MM.1S (cell line): ENCODE measurements around the gene EN2.

Experiments used
- DNase-seq: peaks from one replicate; pipeline ENCODE4 v3.0.0-alpha.2; 2015
- H2AFZ ChIP-seq: fragments of 300-600 bp; sonication (generic); 2 replicates; pipeline ENCODE4 v1.6.0; 2016; ENCODE audit warnings: antibody characterized with exemption, low read length
- H3F3A ChIP-seq: fragments of 300-600 bp; sonication (generic); 2 replicates; pipeline ENCODE4 v1.6.1; 2016; ENCODE audit warnings: mild to moderate bottlenecking, antibody characterized with exemption, low read length, moderate library complexity, mixed read lengths; ENCODE audit not compliant: insufficient read depth
- H3K27ac ChIP-seq: fragments of 300-600 bp; sonication (generic); 2 replicates; pipeline ENCODE4 v1.5.1; 2016; ENCODE audit warnings: mild to moderate bottlenecking, low read length
- H3K27me3 ChIP-seq: fragments of 300-600 bp; sonication (generic); replicated peaks from 2 replicates; pipeline ENCODE4 v1.6.0; 2016; ENCODE audit warnings: low read length; ENCODE audit not compliant: insufficient read depth
- H3K36me3 ChIP-seq: fragments of 300-600 bp; sonication (generic); replicated peaks from 2 replicates; pipeline ENCODE4 v1.6.1; 2016; ENCODE audit warnings: mild to moderate bottlenecking, low read length, mixed read lengths; ENCODE audit not compliant: insufficient read depth
- H3K4me1 ChIP-seq: fragments of 300-600 bp; sonication (generic); 2 replicates; pipeline ENCODE4 v1.6.1; 2016; ENCODE audit warnings: low read length, mixed read lengths
- H3K4me2 ChIP-seq: fragments of 300-600 bp; sonication (generic); 2 replicates; pipeline ENCODE4 v1.6.0; 2016; ENCODE audit warnings: low read depth, low read length
- H3K4me3 ChIP-seq: fragments of 300-600 bp; sonication (generic); 2 replicates; pipeline ENCODE4 v1.5.1; 2016; ENCODE audit warnings: low read length, mixed read lengths
- H3K79me2 ChIP-seq: fragments of 300-600 bp; sonication (generic); 2 replicates; pipeline ENCODE4 v1.6.1; 2016; ENCODE audit warnings: mixed run types, low read length, mixed read lengths
- H3K9ac ChIP-seq: fragments of 300-600 bp; sonication (generic); 2 replicates; pipeline ENCODE4 v1.6.1; 2016; ENCODE audit warnings: low read length, mixed read lengths
- H3K9me2 ChIP-seq: fragments of 300-600 bp; sonication (generic); replicated peaks from 2 replicates; pipeline ENCODE4 v1.6.1; 2016; ENCODE audit warnings: mild to moderate bottlenecking, low read length, mixed read lengths; ENCODE audit not compliant: insufficient read depth
- H3K9me3 ChIP-seq: fragments of 300-600 bp; sonication (generic); replicated peaks from 2 replicates; pipeline ENCODE4 v1.6.1; 2016; ENCODE audit warnings: mild to moderate bottlenecking, low read length, mixed read lengths; ENCODE audit not compliant: insufficient read depth
- H4K20me1 ChIP-seq: fragments of 300-600 bp; sonication (generic); 2 replicates; pipeline ENCODE4 v1.6.1; 2016; ENCODE audit warnings: mild to moderate bottlenecking, low read length, moderate library complexity, mixed read lengths; ENCODE audit not compliant: insufficient read depth
- EZH2 ChIP-seq: fragments of 300-600 bp; sonication (generic); optimal IDR thresholded peaks from 2 replicates; pipeline ENCODE3; 2017; ENCODE audit warnings: low read depth, mild to moderate bottlenecking, antibody characterized with exemption, low read length, mixed read lengths
- EZH2phosphoT487 ChIP-seq: fragments of 300-600 bp; sonication (generic); IDR thresholded peaks from 2 replicates; pipeline ENCODE4 v1.6.1; 2018; ENCODE audit warnings: antibody characterized with exemption, low read length
- TF ChIP-seq, protein P1 (sequence below): fragments of 300-600 bp; sonication (generic); IDR thresholded peaks from 2 replicates; pipeline ENCODE4 v1.5.1; 2016; ENCODE audit warnings: antibody characterized with exemption, low read length, mixed read lengths

The EN2 gene

GRCh38 chr7:155425011-155425340 lies 33.0 kb upstream of the EN2 start:
- Histone ChIP-seq H3K4me3 (no peak overlapping the region), H2AFZ (no peak overlapping the region), H3K9ac (no peak overlapping the region), H3K4me1 (no peaks in the 10 kb centered on the region), H3K4me2 (no peak overlapping the region), H3K27me3 (peaks cover 93% of the 10 kb centered on the region), H4K20me1 (no peaks in the 10 kb centered on the region), H3K36me3 (no peaks in the 10 kb centered on the region), H3F3A (no peaks in the 10 kb centered on the region), H3K9me2 (no peaks in the 10 kb centered on the region), H3K79me2 (no peaks in the 10 kb centered on the region), H3K27ac (no peak overlapping the region), H3K9me3 (no peaks in the 10 kb centered on the region)
- TF ChIP-seq, protein P1, sequence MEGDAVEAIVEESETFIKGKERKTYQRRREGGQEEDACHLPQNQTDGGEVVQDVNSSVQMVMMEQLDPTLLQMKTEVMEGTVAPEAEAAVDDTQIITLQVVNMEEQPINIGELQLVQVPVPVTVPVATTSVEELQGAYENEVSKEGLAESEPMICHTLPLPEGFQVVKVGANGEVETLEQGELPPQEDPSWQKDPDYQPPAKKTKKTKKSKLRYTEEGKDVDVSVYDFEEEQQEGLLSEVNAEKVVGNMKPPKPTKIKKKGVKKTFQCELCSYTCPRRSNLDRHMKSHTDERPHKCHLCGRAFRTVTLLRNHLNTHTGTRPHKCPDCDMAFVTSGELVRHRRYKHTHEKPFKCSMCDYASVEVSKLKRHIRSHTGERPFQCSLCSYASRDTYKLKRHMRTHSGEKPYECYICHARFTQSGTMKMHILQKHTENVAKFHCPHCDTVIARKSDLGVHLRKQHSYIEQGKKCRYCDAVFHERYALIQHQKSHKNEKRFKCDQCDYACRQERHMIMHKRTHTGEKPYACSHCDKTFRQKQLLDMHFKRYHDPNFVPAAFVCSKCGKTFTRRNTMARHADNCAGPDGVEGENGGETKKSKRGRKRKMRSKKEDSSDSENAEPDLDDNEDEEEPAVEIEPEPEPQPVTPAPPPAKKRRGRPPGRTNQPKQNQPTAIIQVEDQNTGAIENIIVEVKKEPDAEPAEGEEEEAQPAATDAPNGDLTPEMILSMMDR, result no peak
- TF ChIP-seq EZH2phosphoT487 (no peak), EZH2 (no peak)
- no peak for DNase-seq

- Histone ChIP-seq H3K4me1 (no peaks in the 10 kb centered on the region), H3K4me2 (no peak overlapping the region), H3K9me2 (no peaks in the 10 kb centered on the region), H3K27me3 (peaks cover 95% of the 10 kb centered on the region), H3K36me3 (no peaks in the 10 kb centered on the region), H3K9me3 (no peaks in the 10 kb centered on the region), H3F3A (no peaks in the 10 kb centered on the region), H2AFZ (no peak overlapping the region), H4K20me1 (no peaks in the 10 kb centered on the region), H3K4me3 (no peak overlapping the region), H3K27ac (no peak overlapping the region), H3K9ac (no peak overlapping the region), H3K79me2 (no peaks in the 10 kb centered on the region)
- no peak for TF ChIP-seq EZH2
- TF ChIP-seq EZH2phosphoT487, result no peak
- TF ChIP-seq, protein P1, result no peak
- no peak for DNase-seq
Measured at GRCh38 chr7:155425887-155426286, 32.0 kb upstream of the EN2 start.

DNA sequence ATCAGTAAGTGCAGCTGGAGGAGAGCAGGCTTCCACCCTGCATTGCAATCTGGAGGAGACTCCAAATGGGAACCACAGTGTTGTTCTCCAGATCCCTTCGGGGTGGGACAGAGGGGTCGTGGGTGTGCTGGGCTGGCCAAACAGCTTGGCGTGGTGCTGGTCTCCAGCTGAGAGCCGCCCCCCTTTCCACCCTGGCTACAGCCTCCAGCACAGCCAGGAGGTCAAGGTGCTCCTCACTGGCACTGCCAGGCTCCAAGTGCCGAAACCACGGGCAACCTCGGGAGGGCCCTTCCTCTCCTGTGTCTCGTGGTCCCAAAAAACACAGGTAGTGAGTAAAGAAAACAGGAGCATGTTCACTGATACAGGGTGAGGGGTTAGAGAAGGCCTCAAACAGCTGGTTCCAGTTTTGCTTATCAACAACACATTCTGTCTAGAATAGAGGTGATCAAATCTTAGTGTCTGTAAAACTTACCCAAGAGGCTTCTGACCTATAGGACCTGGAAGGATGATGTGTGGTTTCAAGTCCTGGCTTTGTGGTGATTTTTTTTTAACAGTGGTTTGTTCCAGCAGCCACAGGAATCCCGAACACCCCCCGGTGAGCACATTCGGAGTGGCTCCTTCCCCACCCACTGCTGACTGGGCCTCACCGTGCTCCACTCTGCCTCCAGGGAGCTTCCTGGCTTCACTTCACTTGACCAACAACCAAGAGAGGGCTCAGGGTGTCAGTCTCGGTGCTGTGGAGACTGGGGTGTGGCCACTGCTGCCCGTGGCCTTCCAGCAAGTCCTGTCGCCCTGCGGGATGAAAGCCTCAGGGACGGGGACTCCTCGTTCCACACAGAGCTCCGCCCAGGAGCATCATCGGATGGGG lies 31.2 kb upstream of the EN2 start:
- Histone ChIP-seq H3K9ac (no peak overlapping the region), H3K9me3 (no peaks in the 10 kb centered on the region), H4K20me1 (no peaks in the 10 kb centered on the region), H3K4me1 (no peaks in the 10 kb centered on the region), H3K4me2 (no peak overlapping the region), H2AFZ (no peak overlapping the region), H3K9me2 (no peaks in the 10 kb centered on the region), H3K4me3 (no peak overlapping the region), H3K27me3 (peaks cover 95% of the 10 kb centered on the region), H3K79me2 (no peaks in the 10 kb centered on the region), H3K27ac (no peak overlapping the region), H3K36me3 (no peaks in the 10 kb centered on the region), H3F3A (no peaks in the 10 kb centered on the region)
- DNase-seq, result no peak
- TF ChIP-seq, protein P1, result no peak
- no peak for TF ChIP-seq EZH2
- no peak for TF ChIP-seq EZH2phosphoT487
